Activated T-cell treated with anti-CD3 and anti-CD28 coated beads for 48 hours (primary cell): Measurements from ENCODE around the gene BICC1.
A peak's percentile ranks its signal among the peaks of the same experiment; 100 is the strongest.

Source experiments
- DNase-seq: peaks from one replicate; pipeline ENCODE4 v3.0.0-alpha.2; 2020; ENCODE audit warnings: low read depth

Gene BICC1

DNA sequence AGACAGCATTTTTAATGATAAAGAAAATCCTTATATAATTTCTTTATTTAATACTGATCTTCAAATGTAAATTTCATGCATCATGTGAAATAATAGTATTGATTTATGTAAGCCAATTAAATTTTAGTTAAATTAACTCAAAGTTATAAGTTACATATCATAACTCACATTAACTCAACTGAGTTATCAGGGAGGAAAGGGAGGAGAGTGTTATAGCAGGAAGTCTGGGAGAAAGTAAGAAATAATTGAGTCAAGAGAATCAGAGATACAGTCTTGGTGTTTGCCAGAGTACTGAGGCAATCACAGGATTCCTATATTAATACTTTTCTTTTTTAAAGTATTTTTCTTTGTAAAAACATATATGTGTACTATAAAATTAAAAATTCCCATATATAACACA lies 4.0 kb downstream of the BICC1 start:
- no peak for DNase-seq

DNA sequence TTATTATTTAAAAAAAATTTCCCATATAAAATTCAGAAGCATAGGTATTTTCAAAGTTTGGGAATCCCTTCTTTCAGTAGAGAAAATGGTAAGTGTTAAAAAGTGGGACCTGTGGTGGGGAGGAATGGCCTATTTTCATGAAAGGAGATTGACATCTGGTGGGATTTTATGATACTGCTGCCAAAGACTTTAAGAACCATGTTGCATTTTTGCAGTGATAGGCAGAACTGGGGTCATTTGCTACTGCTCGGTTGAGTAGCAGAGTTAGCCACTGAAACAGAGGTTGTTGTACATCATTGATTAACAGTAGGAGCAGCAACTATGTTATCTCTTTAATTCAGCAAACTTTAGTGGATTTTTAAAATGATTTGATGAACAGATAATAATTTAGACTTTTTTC lies 4.4 kb downstream of the BICC1 start:
- DNase-seq: no peak

DNA sequence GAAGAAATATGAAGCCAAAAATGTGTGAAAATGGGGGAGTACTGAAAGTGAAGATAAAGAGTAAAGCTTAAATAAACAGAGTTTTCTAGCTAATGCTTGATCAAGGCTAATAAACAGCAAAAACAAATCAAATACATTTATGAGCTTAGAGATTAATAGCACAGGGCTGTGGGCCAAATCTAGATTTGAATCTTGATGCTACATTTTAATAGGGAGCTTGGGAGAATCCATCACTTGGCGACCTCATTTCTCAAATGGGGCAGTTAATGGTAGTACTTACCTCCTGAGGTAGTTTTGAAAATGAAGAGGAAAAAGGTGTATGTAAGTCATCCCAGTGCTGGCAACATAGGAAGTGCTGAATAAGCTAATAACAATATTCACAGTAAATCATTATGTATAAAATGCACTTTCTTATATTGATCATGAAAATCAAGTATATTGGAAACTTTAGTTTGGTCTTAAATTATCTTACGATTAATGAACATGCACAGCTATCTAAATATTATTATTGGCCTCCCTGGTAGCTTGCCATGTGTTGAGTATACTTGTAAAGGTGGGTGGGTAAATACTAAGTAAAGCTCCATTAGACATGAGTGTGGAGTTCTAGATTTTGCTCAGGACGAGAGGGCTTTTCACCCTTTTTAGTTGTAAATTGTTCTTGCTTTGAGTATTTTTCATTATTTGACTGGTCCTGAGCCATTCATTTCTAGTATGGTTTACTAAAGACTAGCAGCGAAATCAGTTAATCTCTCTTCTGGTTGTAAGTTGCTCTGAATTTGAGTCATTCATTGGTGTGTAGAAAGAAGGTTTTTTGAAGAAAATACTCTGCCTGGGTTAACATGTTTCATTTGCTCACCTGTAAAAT lies 5.1 kb downstream of the BICC1 start:
- DNase-seq: no peak

DNA sequence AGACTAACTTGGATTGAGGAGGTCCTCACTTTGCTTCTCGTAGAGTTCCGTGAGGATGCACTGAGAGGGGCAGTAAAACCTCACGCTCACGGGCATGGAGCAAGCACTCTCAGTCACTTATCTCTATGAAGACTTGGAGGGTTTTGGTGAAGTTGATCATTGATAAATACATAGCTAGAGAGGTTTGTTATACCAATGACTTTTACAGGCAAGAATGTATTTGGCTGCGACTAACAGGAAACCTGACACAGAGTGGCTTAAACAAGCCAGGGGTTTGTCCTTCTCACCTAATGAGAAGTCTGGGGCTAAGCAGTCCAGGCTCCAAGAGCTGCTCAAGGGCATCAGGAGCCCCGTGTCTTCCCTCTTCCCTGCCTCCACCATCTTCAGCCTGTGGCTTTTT lies 6.1 kb downstream of the BICC1 start:
- no peak for DNase-seq

DNA sequence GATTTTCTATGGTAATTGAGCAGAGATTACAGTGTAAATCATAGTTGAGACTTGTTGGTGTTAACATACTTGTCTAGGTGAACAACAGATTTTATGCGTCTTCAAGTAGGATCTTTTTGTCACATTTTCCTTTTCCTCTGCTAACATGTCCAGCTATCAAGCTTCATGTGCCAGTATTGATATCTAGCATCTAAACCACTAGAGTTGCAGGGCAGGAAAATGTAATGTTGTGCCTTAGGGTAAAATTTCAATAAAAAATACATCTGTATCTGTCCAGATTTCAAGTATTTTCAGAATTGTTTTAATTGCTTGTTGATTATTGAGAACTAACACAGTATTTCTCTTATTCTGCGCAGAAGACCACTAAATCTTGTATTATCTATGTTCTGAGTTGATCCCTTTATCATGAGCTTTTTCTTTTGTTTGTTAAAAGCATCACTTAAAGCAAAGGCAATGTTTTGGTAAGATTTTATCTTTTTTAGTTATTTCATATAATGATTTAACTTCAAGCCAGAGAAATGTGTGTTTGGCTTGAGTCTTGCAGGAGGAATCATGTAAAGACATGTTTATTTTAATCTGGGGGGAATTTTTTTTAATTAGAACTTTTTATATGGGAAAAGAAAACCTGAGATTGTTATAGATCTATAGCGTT lies 16.5 kb downstream of the BICC1 start:
- DNase-seq: no peak

DNA sequence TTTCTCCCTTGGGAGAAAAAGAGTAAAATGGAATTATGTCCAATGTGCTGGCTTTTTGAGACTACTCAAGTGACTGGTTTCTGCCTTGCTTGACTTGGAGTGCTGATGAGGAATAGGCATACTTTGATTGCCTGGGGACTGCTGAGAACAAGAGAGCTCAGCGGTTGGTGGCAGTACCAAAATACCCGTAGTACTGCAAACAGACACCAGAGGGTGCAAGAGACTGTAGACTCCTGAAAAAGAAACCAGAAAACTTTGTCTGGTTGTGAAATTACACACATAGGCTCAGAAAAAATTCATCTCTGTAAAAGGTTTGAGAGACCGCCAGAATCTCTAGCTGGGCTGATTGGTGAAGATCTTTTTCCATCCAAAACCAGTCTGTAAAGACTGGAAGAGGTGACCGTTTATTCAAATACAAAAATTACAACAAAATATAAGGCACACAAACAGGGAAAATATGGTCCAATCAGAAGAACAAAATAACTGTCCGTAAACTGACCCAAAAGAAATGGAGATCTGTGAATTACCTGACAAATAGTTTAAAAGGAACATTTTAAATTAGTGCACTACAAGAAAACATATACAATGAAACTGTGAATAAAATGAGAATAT lies 18.5 kb downstream of the BICC1 start:
- peak; percentile 38 for DNase-seq

DNA sequence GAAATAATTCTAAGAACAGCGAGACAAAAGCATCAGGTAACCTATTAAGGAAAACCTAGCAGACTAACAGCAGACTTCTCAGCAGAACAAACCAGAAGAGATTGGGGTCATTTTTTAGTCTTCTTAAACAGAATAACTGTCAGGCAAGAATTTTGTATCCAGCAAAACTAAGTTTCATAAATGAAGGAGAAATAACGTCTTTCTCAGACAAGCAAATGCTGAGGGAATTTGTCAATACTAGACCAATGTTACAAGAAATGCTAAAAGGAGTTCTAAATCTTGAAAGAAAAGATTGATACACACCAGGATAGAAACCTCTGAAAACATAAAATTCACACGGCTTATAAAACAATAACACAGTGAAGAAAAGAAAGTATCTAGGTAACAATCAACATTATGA lies 22.6 kb downstream of the BICC1 start:
- DNase-seq: no peak

DNA sequence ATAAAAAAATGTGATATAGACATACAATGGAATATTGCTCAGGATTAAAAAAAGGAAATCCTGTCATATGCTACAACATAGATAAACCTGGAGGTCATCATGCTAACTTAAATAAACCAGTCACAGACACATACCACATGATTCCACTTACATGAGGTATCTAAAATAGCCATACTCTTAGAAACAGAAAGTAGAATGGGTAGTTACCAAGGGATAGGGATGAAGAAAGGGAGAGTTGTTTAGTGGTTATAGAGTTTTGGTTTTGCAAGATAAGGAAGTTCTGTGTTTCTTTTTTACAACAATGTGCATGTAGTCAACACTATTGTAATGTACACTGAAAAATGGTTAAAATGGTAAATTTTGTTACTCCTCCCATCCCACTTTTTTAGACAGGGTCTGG lies 30.5 kb downstream of the BICC1 start:
- no peak for DNase-seq

DNA sequence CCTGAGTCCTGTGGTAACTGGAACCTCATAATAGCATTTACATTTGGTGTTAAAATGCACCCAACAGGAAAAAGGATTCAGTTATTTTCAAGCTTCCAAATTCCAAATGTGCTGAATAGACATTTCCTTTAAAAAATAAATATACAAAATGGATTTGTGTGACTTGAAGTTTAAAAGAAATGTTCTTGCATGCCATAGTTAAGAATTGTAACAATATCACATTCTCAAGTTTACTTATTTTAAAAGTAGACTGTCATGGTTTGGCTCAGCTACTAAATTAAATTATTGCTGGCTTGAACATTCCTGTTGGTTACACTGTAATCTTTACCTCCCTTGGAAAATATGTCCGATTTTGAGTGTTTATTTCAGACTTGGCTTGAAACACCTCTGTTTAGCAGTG lies 31.5 kb downstream of the BICC1 start:
- no peak for DNase-seq

DNA sequence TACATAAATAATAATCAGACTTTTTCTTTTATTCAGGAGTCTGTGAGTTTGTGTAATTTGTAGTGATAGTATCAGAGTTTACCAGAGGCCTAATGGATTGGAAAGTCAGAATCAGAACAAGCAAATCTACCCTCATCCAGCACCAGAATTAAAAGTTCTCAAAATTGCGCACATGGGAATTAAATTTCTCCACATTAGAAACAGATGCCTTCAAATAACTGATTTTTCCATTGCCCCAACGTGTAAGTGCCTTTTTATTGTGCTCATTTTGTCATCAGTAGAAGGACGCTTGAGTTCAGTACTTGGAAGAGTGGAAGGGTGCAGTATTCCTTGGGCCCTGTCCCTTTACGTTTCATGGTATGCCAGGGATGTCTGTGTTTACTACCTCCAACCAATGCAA lies 32.8 kb downstream of the BICC1 start:
- DNase-seq: no peak

DNA sequence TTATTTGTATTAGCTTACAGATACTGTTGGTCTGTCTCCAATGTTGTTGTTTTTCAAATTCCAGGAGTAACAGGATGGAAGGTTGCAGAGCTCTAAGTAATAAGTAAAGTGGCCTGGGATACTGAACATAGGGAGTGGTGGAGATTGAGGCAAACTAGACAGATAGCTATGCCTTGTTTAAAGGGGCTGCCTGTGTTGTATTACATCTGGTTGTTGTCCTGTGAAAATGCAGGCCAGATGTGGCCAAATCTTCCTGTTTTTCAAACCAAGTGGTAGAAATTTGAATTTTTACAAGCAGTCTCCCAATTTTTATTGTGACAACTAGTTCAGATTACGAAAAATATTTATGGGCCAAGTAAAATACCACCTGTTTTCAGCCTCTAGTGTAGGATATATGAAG lies 33.5 kb downstream of the BICC1 start:
- DNase-seq: no peak

DNA sequence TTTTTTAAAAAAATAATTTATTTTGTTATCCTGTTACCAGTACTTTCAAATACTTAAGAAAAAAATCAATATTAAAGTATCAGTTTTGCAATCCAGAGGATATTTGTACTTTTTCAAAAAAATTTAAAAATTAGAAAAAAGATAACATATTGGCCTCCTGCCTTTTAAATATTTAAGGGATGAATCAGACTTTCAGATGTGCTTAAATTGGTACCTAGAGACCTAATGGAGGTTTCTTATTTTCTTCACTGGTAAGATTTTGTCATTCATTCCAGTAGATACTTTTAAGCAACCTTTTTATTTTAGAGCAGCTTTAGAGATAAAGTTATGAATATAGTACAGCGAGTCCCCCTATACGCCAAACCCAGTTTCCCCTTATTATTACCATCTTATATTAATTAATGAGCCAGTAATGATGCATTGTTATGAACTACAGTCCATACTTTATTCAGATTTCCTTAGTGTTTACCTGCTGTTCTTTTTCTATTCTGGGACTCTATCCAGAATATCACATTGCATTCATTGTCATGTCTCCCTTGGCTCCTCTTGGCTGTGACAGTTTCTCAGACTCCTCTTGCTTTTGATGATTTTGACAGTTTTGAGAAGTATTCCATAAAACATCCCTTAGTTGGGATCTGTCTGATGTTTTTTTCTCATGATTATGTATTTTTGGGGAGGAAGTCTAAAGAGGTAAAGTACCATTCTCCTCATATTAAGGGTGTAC lies 34.2 kb downstream of the BICC1 start:
- DNase-seq: no peak

DNA sequence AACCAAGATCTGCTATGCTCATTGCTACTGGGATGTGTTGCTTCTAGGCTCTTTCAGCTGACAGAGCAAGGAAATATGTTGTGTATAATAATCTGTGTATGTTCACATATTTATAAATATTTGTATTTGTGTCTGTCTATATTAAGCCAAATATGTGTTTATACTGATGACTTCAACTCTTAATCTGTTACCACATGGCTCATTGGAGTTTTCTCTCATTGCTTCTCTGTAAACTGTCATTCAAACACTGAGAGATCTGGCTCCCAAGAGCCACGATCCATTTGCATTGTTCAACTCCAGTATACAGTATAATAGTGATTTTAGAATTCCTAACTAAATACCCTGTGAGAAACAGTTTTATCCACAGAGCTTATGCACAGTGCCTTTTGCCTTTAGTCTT lies 35.3 kb downstream of the BICC1 start:
- DNase-seq: no peak

DNA sequence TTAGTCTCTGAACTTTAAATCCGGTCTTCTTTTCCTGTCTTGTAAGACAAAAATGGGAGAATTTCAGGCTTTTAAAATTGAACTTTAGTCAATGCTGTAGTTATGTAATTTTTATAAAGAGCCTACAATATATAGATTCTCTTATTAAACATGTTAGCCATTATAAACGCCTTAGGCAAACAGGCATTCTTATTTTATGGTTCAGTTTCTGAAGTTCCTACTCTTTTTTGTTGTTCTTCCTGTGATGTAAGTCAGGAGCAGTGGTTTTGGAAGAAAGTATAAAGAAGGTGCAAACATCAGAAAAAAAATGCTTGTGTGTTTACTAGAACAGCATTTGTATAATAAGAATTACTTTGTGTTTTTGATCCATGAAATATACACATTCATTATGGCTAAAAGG lies 41.6 kb downstream of the BICC1 start:
- no peak for DNase-seq

DNA sequence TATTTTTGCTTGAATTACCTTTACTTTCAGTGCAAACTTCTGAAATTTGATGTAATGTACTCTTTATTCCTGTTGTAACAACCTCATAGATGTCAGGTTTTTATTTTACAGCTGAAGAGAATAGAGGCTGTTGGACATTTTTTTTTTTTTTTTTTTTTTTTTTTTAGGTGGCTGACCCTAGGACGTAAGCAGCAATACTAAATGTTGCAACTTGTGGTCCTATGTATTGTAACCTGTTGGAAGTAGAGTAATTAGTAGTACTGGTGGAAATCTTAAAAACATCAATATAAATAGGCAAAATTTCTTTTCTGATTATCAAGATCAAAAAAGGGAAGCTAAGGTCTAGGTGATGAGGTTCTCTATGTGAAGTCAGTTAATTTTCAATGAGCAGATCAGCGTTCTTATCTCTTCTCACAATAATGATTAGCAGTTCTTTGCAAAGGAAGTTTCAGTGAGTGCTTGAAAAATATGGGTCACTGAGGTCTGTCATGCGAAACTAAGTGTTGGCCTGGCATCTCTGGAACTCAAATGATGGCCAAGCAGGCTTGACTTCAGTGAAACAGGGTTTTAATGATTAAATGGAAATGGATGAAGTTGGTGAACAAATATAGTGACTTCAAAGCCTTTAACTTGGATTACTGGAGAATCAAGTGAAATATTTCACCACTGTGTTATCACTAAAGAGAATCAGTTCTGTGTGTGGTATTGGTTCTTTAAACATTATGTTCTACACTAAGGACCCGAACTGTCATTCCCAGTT lies 42.7 kb downstream of the BICC1 start:
- no peak for DNase-seq

DNA sequence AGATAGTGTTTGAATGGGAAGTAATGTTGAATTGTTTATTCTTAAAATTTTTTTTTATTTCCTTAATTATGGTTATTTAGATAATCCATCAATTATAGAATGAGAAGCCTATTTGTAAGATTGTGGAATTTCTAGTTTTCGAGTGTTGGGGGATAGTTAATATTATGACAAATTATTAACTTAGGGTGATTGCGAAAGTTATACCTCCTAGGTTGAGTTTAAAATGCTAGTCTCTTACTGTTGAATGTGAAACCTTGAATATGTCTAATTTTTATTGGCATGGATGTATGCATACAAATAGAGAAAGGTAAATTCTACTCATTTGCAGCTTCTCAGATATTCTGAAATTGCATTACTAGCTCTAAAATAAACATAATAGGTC lies 43.2 kb downstream of the BICC1 start:
- DNase-seq: no peak

DNA sequence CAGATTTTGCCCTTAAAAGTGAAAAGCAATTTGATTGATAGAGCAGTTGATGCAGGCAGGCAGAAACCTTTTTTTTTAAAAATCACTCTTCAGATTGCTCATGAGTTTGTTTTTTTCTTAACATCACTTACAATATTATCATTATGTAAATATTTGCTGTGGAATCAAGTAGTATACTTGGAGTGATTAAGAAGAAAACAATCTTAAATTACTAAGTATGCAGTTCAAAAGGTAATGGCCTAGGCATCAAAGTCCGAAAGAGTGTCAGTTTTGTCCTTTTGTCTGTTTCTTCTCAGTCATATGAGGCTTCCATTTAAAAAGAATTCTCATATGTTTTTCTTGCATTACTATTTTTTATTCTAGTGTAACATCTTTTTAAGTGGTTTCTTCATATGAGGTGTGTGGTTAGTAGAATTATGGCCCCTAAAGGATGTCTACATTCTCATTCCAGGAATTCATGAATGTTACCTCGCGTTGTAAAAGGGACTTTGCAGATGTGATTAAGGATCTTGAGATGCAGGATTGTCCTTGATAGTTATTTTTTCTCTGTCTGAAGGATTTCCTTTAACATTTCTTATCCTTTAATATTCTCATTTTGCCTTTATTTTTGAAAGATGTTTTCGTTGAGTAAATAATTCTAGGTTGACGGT lies 44.0 kb downstream of the BICC1 start:
- no peak for DNase-seq

DNA sequence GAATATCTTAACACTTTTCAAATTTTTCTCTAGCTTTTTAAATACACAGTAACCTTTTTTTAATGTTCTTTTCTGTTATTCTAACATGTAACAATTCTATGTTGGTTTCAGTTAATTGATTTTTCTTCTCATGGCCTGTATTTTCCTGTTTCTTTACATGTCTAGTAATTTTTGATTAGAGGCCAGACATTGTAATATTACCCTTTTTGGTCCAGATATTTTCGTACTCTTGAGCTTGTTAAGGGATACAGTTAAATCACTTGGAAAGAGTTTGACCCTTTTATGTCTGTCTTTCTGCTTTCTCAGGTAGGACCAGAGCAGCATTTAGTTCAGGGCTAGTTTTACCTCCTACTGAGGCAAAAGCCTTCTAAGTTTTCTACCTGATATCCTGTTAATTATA lies 45.0 kb downstream of the BICC1 start:
- no peak for DNase-seq

DNA sequence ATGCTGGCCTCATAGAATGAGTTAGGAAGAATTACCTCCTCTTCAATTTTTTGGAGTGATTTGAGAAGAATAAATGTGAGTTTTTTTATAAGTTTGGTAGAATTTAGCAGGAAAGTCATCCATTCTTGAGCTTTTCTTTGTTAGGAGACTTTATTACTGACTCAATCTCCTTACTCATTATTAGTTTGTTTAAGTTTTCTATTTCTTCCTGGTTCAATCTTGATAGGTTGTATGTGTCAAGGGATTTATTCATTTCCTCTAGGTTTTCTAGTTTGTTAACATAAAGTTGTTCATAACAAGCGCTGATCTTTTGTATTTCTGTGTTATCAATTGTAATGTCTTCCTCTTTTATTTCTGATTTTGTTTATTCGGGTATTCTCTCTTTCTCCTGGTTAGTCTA lies 47.4 kb downstream of the BICC1 start:
- no peak for DNase-seq

DNA sequence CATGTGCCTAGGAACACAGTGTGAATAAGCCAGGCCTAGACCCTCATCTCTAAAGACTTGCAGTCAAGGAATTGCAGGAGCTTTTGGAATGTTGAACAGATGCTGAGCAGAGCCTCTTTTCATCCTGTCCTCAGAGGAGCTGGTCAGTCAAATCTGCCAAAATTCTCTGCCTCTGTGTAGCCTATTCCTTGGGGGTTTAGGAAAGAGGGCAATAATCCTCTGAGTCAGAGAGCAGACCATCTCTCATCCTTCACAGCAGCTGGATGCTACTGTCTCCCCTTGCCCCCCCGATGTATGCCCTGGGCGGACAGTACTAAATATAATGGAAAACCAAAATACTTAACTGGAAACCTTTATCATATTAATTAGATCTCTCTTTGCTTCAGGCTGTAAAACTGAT lies 52.6 kb downstream of the BICC1 start:
- DNase-seq: no peak

DNA sequence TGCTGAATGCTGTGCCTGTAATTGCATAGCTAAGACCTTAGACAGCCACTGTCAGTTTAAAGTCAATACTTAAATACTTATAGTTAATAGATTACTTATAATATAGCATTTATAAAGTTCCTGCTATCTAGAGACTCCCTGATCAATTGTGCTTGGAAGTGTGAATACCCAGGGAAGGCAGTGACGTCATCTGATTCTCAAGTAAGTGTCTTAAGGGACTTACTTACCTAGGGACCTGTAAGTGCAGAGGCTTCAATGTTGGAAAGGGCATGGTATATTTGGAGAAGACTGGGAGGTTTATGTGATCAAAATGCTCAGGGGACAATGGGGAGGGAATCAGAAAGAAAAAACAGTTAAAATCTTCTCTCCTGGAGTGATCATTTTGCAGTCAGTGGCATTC lies 55.0 kb downstream of the BICC1 start:
- DNase-seq: no peak
